RWPE2 (cell line): Measurements from ENCODE around the gene DDX41.
A peak's percentile ranks its signal among the peaks of the same experiment; 100 is the strongest.

Experiments used
- ATAC-seq: fragments of 200-7000 bp; cut with Tn5 transposase; 3 replicates; pipeline ENCODE4 v1.9.1; 2021; ENCODE audit warnings: low read depth
- DNase-seq: peaks from one replicate; pipeline ENCODE4 v3.0.0-alpha.2; 2020; ENCODE audit warnings: low spot score
- H3K27ac ChIP-seq: fragments of 450-650 bp; 2 replicates; pipeline ENCODE4 v1.5.1; 2017; ENCODE audit warnings: mild to moderate bottlenecking; ENCODE audit not compliant: poor library complexity, severe bottlenecking
- H3K27me3 ChIP-seq: fragments of 250-450 bp; sonication (Bioruptor Pico); 2 replicates; pipeline ENCODE4 v1.5.1; 2021; ENCODE audit warnings: mild to moderate bottlenecking, moderate library complexity; ENCODE audit not compliant: insufficient read depth, poor library complexity, severe bottlenecking
- H3K36me3 ChIP-seq: fragments of 250-450 bp; sonication (Bioruptor Pico); 2 replicates; pipeline ENCODE4 v1.5.1; 2020; ENCODE audit warnings: low read depth, mild to moderate bottlenecking, moderate library complexity
- H3K4me1 ChIP-seq: fragments of 250-450 bp; sonication (Bioruptor Pico); 2 replicates; pipeline ENCODE4 v1.5.1; 2021; ENCODE audit warnings: mild to moderate bottlenecking, moderate library complexity; ENCODE audit not compliant: insufficient read depth, poor library complexity, severe bottlenecking
- H3K4me3 ChIP-seq: fragments of 250-450 bp; sonication (Bioruptor Pico); 2 replicates; pipeline ENCODE4 v1.5.1; 2021; ENCODE audit warnings: mild to moderate bottlenecking, moderate library complexity; ENCODE audit not compliant: severe bottlenecking
- H3K9me3 ChIP-seq: fragments of 250-450 bp; sonication (Bioruptor Pico); 2 replicates; pipeline ENCODE4 v1.5.1; 2021; ENCODE audit warnings: mild to moderate bottlenecking, moderate library complexity; ENCODE audit not compliant: severe bottlenecking
- TF ChIP-seq, protein P1 (sequence below): fragments of 450-650 bp; IDR thresholded peaks from one replicate; pipeline ENCODE4 v1.5.1; 2017; ENCODE audit warnings: mild to moderate bottlenecking, moderate library complexity; ENCODE audit not compliant: poor library complexity, severe bottlenecking

DDX41 gene

DNA sequence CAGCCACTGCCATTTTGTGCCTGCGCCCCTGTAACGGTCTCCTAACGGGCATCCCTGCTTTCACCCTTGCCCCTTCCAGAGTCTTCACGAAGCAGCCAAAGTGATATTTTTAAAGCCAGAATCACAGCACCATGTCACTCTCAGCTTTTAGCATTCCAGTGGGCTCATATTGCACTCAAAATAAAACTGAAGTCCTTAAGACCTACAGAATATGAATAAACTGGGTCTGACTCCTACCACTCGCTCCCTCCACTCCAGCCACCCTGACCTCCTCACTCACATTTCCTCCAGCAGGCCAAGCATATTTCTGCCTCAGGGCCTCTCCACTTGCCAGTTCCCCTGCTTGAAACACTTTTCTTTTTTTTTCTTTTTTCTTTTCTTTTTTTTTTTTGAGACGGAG, 16.9 kb downstream of the DDX41 start:
- H3K4me3 ChIP-seq = no peak overlapping the region
- TF ChIP-seq, protein P1, sequence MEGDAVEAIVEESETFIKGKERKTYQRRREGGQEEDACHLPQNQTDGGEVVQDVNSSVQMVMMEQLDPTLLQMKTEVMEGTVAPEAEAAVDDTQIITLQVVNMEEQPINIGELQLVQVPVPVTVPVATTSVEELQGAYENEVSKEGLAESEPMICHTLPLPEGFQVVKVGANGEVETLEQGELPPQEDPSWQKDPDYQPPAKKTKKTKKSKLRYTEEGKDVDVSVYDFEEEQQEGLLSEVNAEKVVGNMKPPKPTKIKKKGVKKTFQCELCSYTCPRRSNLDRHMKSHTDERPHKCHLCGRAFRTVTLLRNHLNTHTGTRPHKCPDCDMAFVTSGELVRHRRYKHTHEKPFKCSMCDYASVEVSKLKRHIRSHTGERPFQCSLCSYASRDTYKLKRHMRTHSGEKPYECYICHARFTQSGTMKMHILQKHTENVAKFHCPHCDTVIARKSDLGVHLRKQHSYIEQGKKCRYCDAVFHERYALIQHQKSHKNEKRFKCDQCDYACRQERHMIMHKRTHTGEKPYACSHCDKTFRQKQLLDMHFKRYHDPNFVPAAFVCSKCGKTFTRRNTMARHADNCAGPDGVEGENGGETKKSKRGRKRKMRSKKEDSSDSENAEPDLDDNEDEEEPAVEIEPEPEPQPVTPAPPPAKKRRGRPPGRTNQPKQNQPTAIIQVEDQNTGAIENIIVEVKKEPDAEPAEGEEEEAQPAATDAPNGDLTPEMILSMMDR = no peak
- no peak for DNase-seq
- no peak for ATAC-seq
- H3K27ac ChIP-seq = no peak overlapping the region
- no peaks in the 10 kb centered on the region for H3K9me3 ChIP-seq
- peaks cover 14% of the 10 kb centered on the region for H3K4me1 ChIP-seq
- no peaks in the 10 kb centered on the region for H3K27me3 ChIP-seq
- peaks cover 17% of the 10 kb centered on the region for H3K36me3 ChIP-seq

DNA sequence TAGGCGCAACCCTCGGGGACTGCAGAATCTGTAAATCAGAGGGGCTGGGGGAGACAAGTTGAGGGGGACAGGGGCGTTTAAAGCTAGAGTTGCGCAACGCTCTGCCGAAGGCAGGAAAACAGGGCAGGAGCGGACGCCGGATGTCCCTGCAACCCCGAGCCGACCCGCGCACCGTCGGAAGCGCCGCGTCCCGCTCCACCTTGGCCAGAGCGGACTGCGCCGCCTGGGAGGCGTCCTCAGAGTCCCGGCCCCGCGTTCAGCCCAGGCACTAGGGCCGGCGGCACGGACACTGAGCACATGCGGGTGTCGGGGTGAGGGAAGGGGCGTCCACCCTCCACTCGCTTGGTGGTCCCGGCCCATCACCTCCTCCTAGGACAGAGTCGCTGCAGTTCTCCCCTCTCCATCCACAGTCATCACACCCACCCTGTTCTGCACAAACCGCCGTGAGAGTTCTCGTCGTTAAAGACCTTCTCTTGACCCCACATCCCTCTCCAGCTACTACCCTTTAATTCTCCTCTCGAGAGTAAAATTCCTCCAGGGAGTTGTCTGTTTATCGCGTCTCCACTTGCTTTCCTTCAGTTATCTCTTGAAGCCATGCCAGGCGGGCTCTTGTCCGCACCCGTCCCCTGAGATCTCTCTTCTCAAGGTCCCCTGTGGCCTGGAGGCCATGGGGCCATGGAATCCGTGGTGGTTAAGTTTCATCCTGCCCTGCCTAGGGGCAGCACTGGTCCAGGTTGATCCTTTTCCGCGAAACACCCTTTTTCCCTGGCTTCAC, 18.6 kb downstream of the DDX41 start:
- H3K9me3 ChIP-seq = no peaks in the 10 kb centered on the region
- ATAC-seq (no peak), DNase-seq (no peak)
- peak overlapping the region; percentile 91 for H3K4me3 ChIP-seq
- TF ChIP-seq, protein P1 = peak; percentile 13
- no peaks in the 10 kb centered on the region for H3K27me3 ChIP-seq
- H3K27ac ChIP-seq = peak overlapping the region; percentile 96
- H3K36me3 ChIP-seq = peaks cover 28% of the 10 kb centered on the region
- peaks cover 26% of the 10 kb centered on the region for H3K4me1 ChIP-seq

DNA sequence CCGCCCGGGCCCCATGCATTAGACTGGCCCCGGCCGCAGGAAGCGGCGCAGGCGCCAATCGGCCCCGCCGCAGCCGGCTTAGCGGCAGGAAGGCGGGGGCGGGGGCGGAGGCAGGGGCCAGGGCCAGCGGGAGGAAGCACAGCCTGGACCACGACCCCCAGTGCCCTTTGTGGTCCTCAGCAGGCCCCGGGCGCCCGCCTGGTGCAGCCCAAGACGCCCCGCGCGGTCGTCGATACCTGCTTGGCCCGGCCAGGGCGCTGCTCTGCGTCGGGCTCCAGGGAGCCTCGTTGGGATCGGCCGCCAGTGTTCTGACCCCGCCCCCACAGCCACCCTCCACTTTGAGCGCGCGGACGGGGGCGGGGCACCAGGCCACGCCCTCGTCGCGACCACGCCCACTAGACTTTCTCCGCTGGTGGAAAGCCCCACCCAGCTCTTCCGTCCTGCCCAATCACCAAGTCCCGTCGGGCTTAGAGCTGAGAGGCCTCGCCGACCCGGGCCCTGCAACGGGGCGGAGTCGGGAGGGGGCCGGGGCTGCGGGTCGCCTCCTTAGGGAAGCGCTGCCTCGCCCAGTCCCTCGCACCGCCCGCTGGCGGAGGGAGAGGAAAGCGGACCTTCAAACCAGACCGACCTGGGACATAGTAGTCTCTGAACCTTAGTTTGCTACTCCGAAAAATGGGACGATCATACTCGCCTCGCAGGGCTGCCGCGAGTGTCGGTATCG, 19.3 kb downstream of the DDX41 start, which contains the start of gene PDLIM7:
TSS of gene PDLIM7 (minus strand) at position 313 of the 721 bp plus-strand sequence. CDS start 1,092 bp downstream, outside the sequence.
- Histone ChIP-seq H3K4me3 (peak within 1 kb of the TSS; percentile 91), H3K9me3 (no peaks in the 10 kb centered on the region), H3K36me3 (peaks cover 36% of the 10 kb centered on the region), H3K27me3 (no peaks in the 10 kb centered on the region), H3K4me1 (peaks cover 26% of the 10 kb centered on the region), H3K27ac (peak within 1 kb of the TSS; percentile 96)
- ATAC-seq (peak; percentile 55), DNase-seq (peak; percentile 98)
- TF ChIP-seq, protein P1 = peak; percentile 37

DNA sequence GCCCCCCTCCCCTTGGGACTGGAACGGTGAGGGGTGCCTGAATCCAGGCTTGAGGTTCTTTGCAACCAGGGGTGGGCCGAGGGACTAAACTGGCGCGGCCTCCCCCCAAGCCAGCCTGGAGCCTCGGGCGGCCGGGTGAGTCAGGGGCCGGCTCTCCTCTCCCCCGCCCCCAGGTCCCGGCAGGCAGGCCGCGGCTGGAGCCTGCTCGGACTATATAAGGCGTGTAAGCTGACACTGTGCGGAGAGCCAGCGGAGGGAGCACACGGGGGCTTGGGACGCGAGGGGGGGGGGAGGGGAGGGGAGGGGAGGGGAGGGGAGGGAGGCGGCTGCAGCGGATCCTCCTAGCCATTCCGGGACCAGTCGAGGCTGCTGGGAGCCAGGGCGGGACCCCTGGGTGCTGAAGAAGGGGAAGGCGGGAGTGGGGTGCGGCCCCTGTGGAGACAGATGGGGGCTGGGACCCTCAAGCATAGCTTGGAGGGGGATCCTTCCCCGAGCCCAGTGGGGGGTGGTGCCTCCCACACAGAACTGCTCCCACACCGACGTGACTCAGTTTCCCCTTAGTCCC, 20.0 kb downstream of the DDX41 start:
- no peaks in the 10 kb centered on the region for H3K27me3 ChIP-seq
- H3K4me3 ChIP-seq = peak overlapping the region; percentile 91
- DNase-seq = peak; percentile 98
- peak; percentile 48 for ATAC-seq
- peaks cover 26% of the 10 kb centered on the region for H3K4me1 ChIP-seq
- TF ChIP-seq, protein P1 = no peak
- H3K9me3 ChIP-seq = no peaks in the 10 kb centered on the region
- H3K36me3 ChIP-seq = peaks cover 41% of the 10 kb centered on the region
- H3K27ac ChIP-seq = peak overlapping the region; percentile 96
